ENCODE results near the gene GIGYF2. TPM values are rescaled to one million over a fixed set of nuclear protein-coding genes. Genes with fewer than 3 reads are reported as not detected.

Gene GIGYF2
- polyA plus RNA-seq, 1 of the 3 experiments (the other 2 are of a cell fraction) = 12.8 TPM

GRCh38 chr2:232835687-232836208, 138.6 kb downstream of the GIGYF2 start:
- Histone ChIP-seq H3K27me3 (ENCODE audit: insufficient read depth) (no peaks in the 10 kb centered on the region), H4K20me1 (ENCODE audit: insufficient read depth) (peaks cover 8% of the 10 kb centered on the region), H3F3A (replicated peaks; ENCODE audit: insufficient read depth) (no peaks in the 10 kb centered on the region), H2AFZ (ENCODE audit: low read depth) (no peak overlapping the region), H3K4me3 (ENCODE audit: low read depth in 2 of 2, low read length in 1 of 2) (no peak overlapping the region), H3K79me2 (ENCODE audit: insufficient read depth) (peaks cover 5% of the 10 kb centered on the region; the same call in 1 of the 2 replicates), H3K36me3 (replicated peaks in 1 of 2; ENCODE audit: control insufficient read depth in 1 of 2, insufficient read depth in 2 of 2, low read length in 1 of 2) (peaks cover 44 to 62% of the 10 kb centered on the region in 2 experiments), H3K4me2 (no peak overlapping the region), H3K9ac (no peak overlapping the region), H3K9me3 (no peaks in the 10 kb centered on the region), H3K9me2 (no peaks in the 10 kb centered on the region), H3K4me1 (ENCODE audit: control insufficient read depth in 1 of 2, insufficient read depth in 2 of 2, low read depth in 1 of 2, low read length in 1 of 2) (peaks cover 3 to 13% of the 10 kb centered on the region in 2 experiments; a peak in 2 of 4 replicates), H3K27ac (ENCODE audit: low read depth in 2 of 2, low read length in 1 of 2) (no peak overlapping the region)
- TF ChIP-seq SMC3 (IDR thresholded peaks at IDR 0.05; ENCODE audit: low read depth, low read length) = no peak
- TF ChIP-seq GABPA (IDR thresholded peaks at IDR 0.05; ENCODE audit: low read depth) = no peak
- TF ChIP-seq USF2 (IDR thresholded peaks at IDR 0.05; ENCODE audit: borderline replicate concordance, low read depth, low read length) = no peak
- no peak for TF ChIP-seq EZH2phosphoT487 (IDR thresholded peaks at IDR 0.05; ENCODE audit: borderline replicate concordance, low read depth)
- TF ChIP-seq TEAD4 (IDR thresholded peaks at IDR 0.05; ENCODE audit: borderline replicate concordance, insufficient read depth) = no peak
- no peak for TF ChIP-seq FOXJ3 (CRISPR knock-in tag; IDR thresholded peaks at IDR 0.05)
- TF ChIP-seq FOXM1 (IDR thresholded peaks at IDR 0.05; ENCODE audit: low read depth) = no peak
- CTCF ChIA-PET = interaction anchor here (1.1 to 2.0 kb wide), 2 partner anchors 17 to 49 kb away, joined by 3 to 6 read pairs; no protein-coding TSS in a partner anchor
- POLR2A ChIA-PET = no interaction called here
- WGBS (ENCODE audit: low lambda C conversion rate) = 95% methylated on average over 13 of the region's 14 CpGs
- no peak for DNase-seq

- peaks cover 8% of the 10 kb centered on the region for H4K20me1 ChIP-seq (ENCODE audit: insufficient read depth)
- H3K4me2 ChIP-seq = no peak overlapping the region
- CTCF ChIA-PET = interaction anchor here (0.7 to 2.0 kb wide), 2 partner anchors 16 to 216 kb away, joined by 3 to 6 read pairs; no protein-coding TSS in a partner anchor
- H3K9me2 ChIP-seq = no peaks in the 10 kb centered on the region
- no peak overlapping the region for H3K4me3 ChIP-seq (ENCODE audit: low read depth in 2 of 2, low read length in 1 of 2)
- H3K36me3 ChIP-seq (replicated peaks in 1 of 2; ENCODE audit: control insufficient read depth in 1 of 2, insufficient read depth in 2 of 2, low read length in 1 of 2) = peaks cover 43 to 55% of the 10 kb centered on the region in 2 experiments
- TF ChIP-seq SMC3 (IDR thresholded peaks at IDR 0.05; ENCODE audit: low read depth, low read length) (no peak), RCOR1 (IDR thresholded peaks at IDR 0.05; ENCODE audit: low read length) (no peak), USF1 (IDR thresholded peaks at IDR 0.05; ENCODE audit: borderline replicate concordance, low read depth) (no peak), MAX (IDR thresholded peaks at IDR 0.05; ENCODE audit: low read depth) (no peak)
- H3K9ac ChIP-seq = no peak overlapping the region
- DNase-seq = no peak
- WGBS (ENCODE audit: low lambda C conversion rate) = 95% methylated on average over 4 of the region's 4 CpGs
- no peak overlapping the region for H3K27ac ChIP-seq (ENCODE audit: low read depth in 2 of 2, low read length in 1 of 2)
- peaks cover 3 to 13% of the 10 kb centered on the region in 2 experiments; a peak in 2 of 4 replicates for H3K4me1 ChIP-seq (ENCODE audit: control insufficient read depth in 1 of 2, insufficient read depth in 2 of 2, low read depth in 1 of 2, low read length in 1 of 2)
- no peaks in the 10 kb centered on the region for H3K27me3 ChIP-seq (ENCODE audit: insufficient read depth)
- H2AFZ ChIP-seq (ENCODE audit: low read depth) = no peak overlapping the region
- POLR2A ChIA-PET = no interaction called here
- no peaks in the 10 kb centered on the region for H3K9me3 ChIP-seq
- peaks cover 5% of the 10 kb centered on the region; the same call in 1 of the 2 replicates for H3K79me2 ChIP-seq (ENCODE audit: insufficient read depth)
- no peaks in the 10 kb centered on the region for H3F3A ChIP-seq (replicated peaks; ENCODE audit: insufficient read depth)
Observed at GRCh38 chr2:232836934-232837333, 139.8 kb downstream of the GIGYF2 start.
